Activated CD8-positive, alpha-beta memory T cell treated with anti-CD3 and anti-CD28 coated beads, Interleukin-2, amount 50 U/mL, for 1 hour (primary cell): ENCODE measurements around the gene QPRT.
"Not testable (repeated sequence)": the region's sequence is repeated elsewhere in the genome, so short reads cannot be mapped to it uniquely, and the experiment has no call there.

Experiments
- DNase-seq: peaks from one replicate; pipeline ENCODE4 v3.0.0-alpha.2; 2020; ENCODE audit errors: extremely low read depth

Gene QPRT

GRCh38 chr16:29746518-29746917 lies 67.5 kb downstream of the QPRT start:
- DNase-seq: not testable (repeated sequence)
